ENCODE data around the gene KMT2A. TPM values are rescaled to one million over a fixed set of nuclear protein-coding genes. Genes with fewer than 3 reads are reported as not detected.
"Not testable (repeated sequence)": the region's sequence is repeated elsewhere in the genome, so short reads cannot be mapped to it uniquely, and the experiment has no call there.

KMT2A gene
- total RNA-seq, 1 donor from 2014 or later, result 64.7 TPM

- DNase-seq (no peak), ATAC-seq (no peak)
- intact Hi-C loops (cut with DNase I), result no loop called here
- H3K27ac ChIP-seq, result no peak overlapping the region
- H3K4me3 ChIP-seq, result no peak overlapping the region
- H3K9me3 ChIP-seq, result no peaks in the 10 kb centered on the region
- TF ChIP-seq CTCF (IDR thresholded peaks at IDR 0.05), result no peak
- peaks cover 6% of the 10 kb centered on the region for H3K4me1 ChIP-seq
- no peaks in the 10 kb centered on the region for H3K36me3 ChIP-seq
- H3K27me3 ChIP-seq, result no peaks in the 10 kb centered on the region
Observed at GRCh38 chr11:118450451-118450850, 14.2 kb downstream of the KMT2A start.

GRCh38 chr11:118462178-118462577, 25.9 kb downstream of the KMT2A start:
- H3K9me3 ChIP-seq, result no peaks in the 10 kb centered on the region
- ATAC-seq (no peak), DNase-seq (no peak)
- no peak overlapping the region for H3K4me3 ChIP-seq
- H3K36me3 ChIP-seq, result peaks cover 5% of the 10 kb centered on the region
- no peak for TF ChIP-seq CTCF (IDR thresholded peaks at IDR 0.05)
- no peak overlapping the region for H3K27ac ChIP-seq
- no peaks in the 10 kb centered on the region for H3K4me1 ChIP-seq
- intact Hi-C loops (cut with DNase I), result no loop called here
- H3K27me3 ChIP-seq, result no peaks in the 10 kb centered on the region

- ATAC-seq; H3K9me3 ChIP-seq; intact Hi-C loops (cut with DNase I); H3K27me3 ChIP-seq; H3K4me3 ChIP-seq; H3K27ac ChIP-seq; H3K4me1 ChIP-seq; DNase-seq: not testable (repeated sequence)
- H3K36me3 ChIP-seq, result peaks cover 42% of the 10 kb centered on the region
Observed at GRCh38 chr11:118468968-118469367, 32.7 kb downstream of the KMT2A start.

- intact Hi-C loops (cut with DNase I), result no loop called here
- no peak overlapping the region for H3K4me3 ChIP-seq
- H3K27ac ChIP-seq, result no peak overlapping the region
- H3K27me3 ChIP-seq, result no peaks in the 10 kb centered on the region
- ATAC-seq (no peak), DNase-seq (no peak)
- H3K9me3 ChIP-seq, result no peaks in the 10 kb centered on the region
- peaks cover 55% of the 10 kb centered on the region for H3K36me3 ChIP-seq
- TF ChIP-seq CTCF (IDR thresholded peaks at IDR 0.05), result no peak
- H3K4me1 ChIP-seq, result no peaks in the 10 kb centered on the region
Observed at GRCh38 chr11:118471030-118471429, 34.7 kb downstream of the KMT2A start.

GRCh38 chr11:118473537-118473936, 37.2 kb downstream of the KMT2A start:
- intact Hi-C loops (cut with DNase I), result no loop called here
- ATAC-seq (no peak), DNase-seq (no peak)
- Histone ChIP-seq H3K9me3 (no peaks in the 10 kb centered on the region), H3K4me1 (no peaks in the 10 kb centered on the region), H3K27ac (no peak overlapping the region), H3K27me3 (no peaks in the 10 kb centered on the region), H3K4me3 (no peak overlapping the region), H3K36me3 (peaks cover 78% of the 10 kb centered on the region)
- TF ChIP-seq CTCF (IDR thresholded peaks at IDR 0.05), result no peak

- Histone ChIP-seq H3K27ac (no peak overlapping the region), H3K4me3 (no peak overlapping the region), H3K36me3 (peaks cover 90% of the 10 kb centered on the region), H3K27me3 (no peaks in the 10 kb centered on the region), H3K4me1 (no peaks in the 10 kb centered on the region), H3K9me3 (no peaks in the 10 kb centered on the region)
- intact Hi-C loops (cut with DNase I), result no loop called here
- no peak for ATAC-seq
- no peak for DNase-seq
- TF ChIP-seq CTCF (IDR thresholded peaks at IDR 0.05), result no peak
Observed at GRCh38 chr11:118476676-118477075, 40.4 kb downstream of the KMT2A start.

- peaks cover 99% of the 10 kb centered on the region for H3K36me3 ChIP-seq
- H3K27me3 ChIP-seq; H3K27ac ChIP-seq; intact Hi-C loops (cut with DNase I); ATAC-seq; H3K9me3 ChIP-seq; H3K4me3 ChIP-seq; DNase-seq; H3K4me1 ChIP-seq: not testable (repeated sequence)
Observed at GRCh38 chr11:118481238-118481637, 44.9 kb downstream of the KMT2A start.
